ENCODE measurements around the gene PGLYRP1.

DNA sequence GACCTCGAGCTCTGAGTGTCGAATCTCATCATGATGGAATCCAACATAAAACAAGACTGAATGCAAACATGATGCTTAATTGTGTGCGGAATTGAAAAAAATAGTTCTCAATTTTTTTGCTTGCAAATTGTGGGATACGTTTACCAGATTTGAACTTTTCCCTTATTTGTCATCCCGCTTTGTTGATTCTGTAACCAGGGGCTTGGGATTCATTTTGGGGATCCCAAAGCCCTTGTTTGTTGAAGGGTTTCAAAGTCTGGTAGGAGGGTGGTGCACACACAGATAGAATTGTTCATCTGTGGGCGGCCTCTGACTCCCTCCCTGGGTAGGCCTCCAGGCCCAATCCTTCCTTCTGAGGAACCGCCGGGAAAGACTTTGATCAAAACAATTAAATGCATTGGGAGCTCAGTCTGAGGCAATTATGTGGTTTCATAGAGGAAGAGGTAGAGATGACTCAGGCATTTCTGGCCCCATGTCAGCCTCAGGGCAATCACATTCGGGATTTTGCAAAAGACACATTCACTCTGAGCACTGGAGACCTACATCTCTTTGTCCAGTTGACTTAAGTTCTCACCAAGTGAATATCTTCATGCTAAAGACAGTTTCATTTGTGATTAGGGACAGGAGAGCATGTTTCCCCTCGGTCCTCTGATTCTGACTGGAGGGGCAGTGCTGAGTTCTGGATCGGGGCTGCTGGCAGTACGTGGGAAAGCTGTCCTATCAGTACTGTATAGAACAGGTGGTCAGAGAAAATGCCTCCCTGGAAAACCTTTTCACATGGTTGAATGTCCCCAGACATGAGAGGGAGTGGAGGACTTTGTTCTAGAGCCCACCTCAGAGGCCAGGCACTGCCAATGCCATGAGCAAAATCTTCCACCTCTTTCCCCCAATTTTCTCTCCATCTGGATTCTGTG, 45.7 kb upstream of the PGLYRP1 start:
- TF ChIP-seq POLR2A (IDR thresholded peaks at IDR 0.05; ENCODE audit: low read depth, low read length) = no peak
- TF ChIP-seq, protein P1, sequence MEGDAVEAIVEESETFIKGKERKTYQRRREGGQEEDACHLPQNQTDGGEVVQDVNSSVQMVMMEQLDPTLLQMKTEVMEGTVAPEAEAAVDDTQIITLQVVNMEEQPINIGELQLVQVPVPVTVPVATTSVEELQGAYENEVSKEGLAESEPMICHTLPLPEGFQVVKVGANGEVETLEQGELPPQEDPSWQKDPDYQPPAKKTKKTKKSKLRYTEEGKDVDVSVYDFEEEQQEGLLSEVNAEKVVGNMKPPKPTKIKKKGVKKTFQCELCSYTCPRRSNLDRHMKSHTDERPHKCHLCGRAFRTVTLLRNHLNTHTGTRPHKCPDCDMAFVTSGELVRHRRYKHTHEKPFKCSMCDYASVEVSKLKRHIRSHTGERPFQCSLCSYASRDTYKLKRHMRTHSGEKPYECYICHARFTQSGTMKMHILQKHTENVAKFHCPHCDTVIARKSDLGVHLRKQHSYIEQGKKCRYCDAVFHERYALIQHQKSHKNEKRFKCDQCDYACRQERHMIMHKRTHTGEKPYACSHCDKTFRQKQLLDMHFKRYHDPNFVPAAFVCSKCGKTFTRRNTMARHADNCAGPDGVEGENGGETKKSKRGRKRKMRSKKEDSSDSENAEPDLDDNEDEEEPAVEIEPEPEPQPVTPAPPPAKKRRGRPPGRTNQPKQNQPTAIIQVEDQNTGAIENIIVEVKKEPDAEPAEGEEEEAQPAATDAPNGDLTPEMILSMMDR (conservative IDR thresholded peaks at IDR 0.05; ENCODE audit: low read depth, low read length) = no peak
- TF ChIP-seq MAFK (IDR thresholded peaks at IDR 0.05; ENCODE audit: low read depth, low read length) = 0 out of 2 replicates have a peak, but pooled peaks have one; percentile 26
